Right lobe of liver (tissue), 6 donors: ENCODE results near the gene RAB14. TPM values are rescaled to one million over a fixed set of nuclear protein-coding genes. Genes with fewer than 3 reads are reported as not detected.

Experiments used
- ATAC-seq, 4 donors: fragments of 200-7000 bp; cut with Tn5 transposase; one replicate each; pipeline ENCODE4 v1.9.1; 2020; ENCODE audit warnings: mild to moderate bottlenecking in 4 of 4, moderate library complexity in 4 of 4
- DNase-seq, 3 donors: peaks; one replicate each; pipeline ENCODE4 v3.0.0-alpha.2; 2020
- H3K27ac ChIP-seq, 3 donors: fragments of 200-600 bp; one replicate each; pipeline ENCODE4 v1.8.0; 2022
- H3K27me3 ChIP-seq, 2 donors: fragments of 200-600 bp; one replicate each; pipeline ENCODE4 v1.8.0; 2022
- H3K36me3 ChIP-seq, 4 donors: fragments of 200-600 bp; sonication (generic) in 1 of 4; one replicate each; pipeline versions ENCODE4 v1.5.1 to v1.8.0; 2017 to 2022; ENCODE audit warnings: control low read depth in 1 of 4
- H3K4me1 ChIP-seq, 4 donors: fragments of 200-600 bp; sonication (generic) in 1 of 4; one replicate each; pipeline versions ENCODE4 v1.5.1 to v1.8.0; 2017 to 2022; ENCODE audit warnings: control low read depth in 1 of 4
- H3K4me3 ChIP-seq, 3 donors: fragments of 200-600 bp; one replicate each; pipeline ENCODE4 v1.8.0; 2022
- H3K9me3 ChIP-seq, 4 donors: fragments of 200-600 bp; sonication (generic) in 1 of 4; one replicate each; pipeline versions ENCODE4 v1.5.1 to v1.8.0; 2017 to 2022; ENCODE audit warnings: control low read depth in 1 of 4
- CTCF ChIP-seq, 4 donors: fragments of 200-600 bp in 3 of 4; fragments of 450-650 bp in 1 of 4; IDR thresholded peaks; one replicate each; pipeline versions ENCODE4 v1.5.1 to v1.8.0; 2016 to 2022; ENCODE audit warnings: antibody characterized with exemption in 4 of 4, mild to moderate bottlenecking in 2 of 4
- POLR2A ChIP-seq: fragments of 450-650 bp; IDR thresholded peaks from one replicate; pipeline ENCODE4 v1.6.1; 2017; ENCODE audit warnings: antibody characterized with exemption, mild to moderate bottlenecking
- WGBS: methylation state at CpG from one replicate; pipeline ENCODE4 v1.1.6; 2018; ENCODE audit warnings: low coverage, low lambda C conversion rate; ENCODE audit not compliant: insufficient coverage; ENCODE audit errors: missing lambda C conversion rate; 5-methylcytosine and 5-hydroxymethylcytosine counted together
- intact Hi-C, 2 donors: fragments of 100-400 bp; cut with DNase I; formaldehyde crosslinking; loops; one replicate each; pipeline versions ENCODE4 v1.11.2 to v1.14.1; 2022
- total RNA-seq, 6 experiments: library from RNA; depleted of rRNA in 2 of 6; stranded (reverse); fragments of >200 nt in 2 of 6; fragmentation: NEBNext Ultra II Directional in 3 of 6; extraction: Animal tissue kit (Norgen Biotek cat#: 25700) in 3 of 6; gene quantifications; one replicate each; pipeline versions ENCODE4 v1.1.0 to v1.2.4, GENCODE V29; 2016 to 2023
- donor health status: DM: no; HTN: yes; CAD: no.
- donor health status: DM: no; HTN: no; CAD: no.
- donor health status: DM: no; HTN: no; CAD: no.
- donor health status: DM: no; HTN: yes; CAD: no.
- donor health status: DM: no; HTN: yes; CAD: no.

The RAB14 gene
- total RNA-seq, 6 experiments from 2014 or later, result 29.0 to 65.1 (median 53.5) TPM

GRCh38 chr9:121237916-121238315 lies 36.2 kb upstream of the RAB14 start:
- TF ChIP-seq POLR2A (no peak), CTCF (IDR thresholded peaks at IDR 0.05) (no peak)
- Histone ChIP-seq H3K27me3 (no peaks in the 10 kb centered on the region), H3K4me1 (no peaks in the 10 kb centered on the region), H3K27ac (no peak overlapping the region), H3K4me3 (no peak overlapping the region), H3K36me3 (no peaks in the 10 kb centered on the region), H3K9me3 (no peaks in the 10 kb centered on the region)
- no peak for ATAC-seq
- intact Hi-C loops, result no loop called here
- no peak for DNase-seq
- 86% methylated on average over 2 of the region's 3 CpGs for WGBS

- DNase-seq (no peak), ATAC-seq (no peak)
- TF ChIP-seq POLR2A (no peak), CTCF (IDR thresholded peaks at IDR 0.05) (no peak)
- Histone ChIP-seq H3K9me3 (no peaks in the 10 kb centered on the region), H3K27ac (no peak overlapping the region), H3K27me3 (no peaks in the 10 kb centered on the region), H3K4me1 (no peaks in the 10 kb centered on the region), H3K36me3 (no peaks in the 10 kb centered on the region), H3K4me3 (no peak overlapping the region)
- 92% methylated on average over 2 of the region's 5 CpGs for WGBS
- intact Hi-C loops, result no loop called here
Measured at GRCh38 chr9:121235512-121235911, 33.8 kb upstream of the RAB14 start.

- Histone ChIP-seq H3K27ac (no peak overlapping the region), H3K4me3 (no peak overlapping the region), H3K27me3 (no peaks in the 10 kb centered on the region), H3K9me3 (no peaks in the 10 kb centered on the region), H3K4me1 (no peaks in the 10 kb centered on the region), H3K36me3 (no peaks in the 10 kb centered on the region)
- 47% methylated on average over 2 of the region's 6 CpGs for WGBS
- TF ChIP-seq CTCF (IDR thresholded peaks at IDR 0.05), result no peak
- TF ChIP-seq POLR2A, result no peak
- intact Hi-C loops, result no loop called here
- ATAC-seq (no peak), DNase-seq (no peak)
Measured at GRCh38 chr9:121234832-121235161, 33.1 kb upstream of the RAB14 start.

- Histone ChIP-seq H3K4me1 (no peaks in the 10 kb centered on the region), H3K9me3 (no peaks in the 10 kb centered on the region), H3K27ac (no peak overlapping the region), H3K27me3 (no peaks in the 10 kb centered on the region), H3K36me3 (no peaks in the 10 kb centered on the region), H3K4me3 (no peak overlapping the region)
- DNase-seq, result no peak
- 73% methylated on average over 11 of the region's 11 CpGs for WGBS
- intact Hi-C loops, result no loop called here
- no peak for ATAC-seq
- TF ChIP-seq CTCF (IDR thresholded peaks at IDR 0.05), result no peak
- no peak for TF ChIP-seq POLR2A
Measured at GRCh38 chr9:121233906-121234831, 32.5 kb upstream of the RAB14 start.
